Measurements from ENCODE around the gene FGF21.
"Not testable (repeated sequence)": the region's sequence is repeated elsewhere in the genome, so short reads cannot be mapped to it uniquely, and the experiment has no call there.

FGF21 gene

GRCh38 chr19:48746738-48747575 is 8.4 kb upstream of the FGF21 start, which contains the start of gene IZUMO1:
TSS of gene IZUMO1 (minus strand) at chr19:48746909. CDS start at chr19:48745859, 1,050 bp downstream.
- in situ Hi-C loops (cut with HindIII; ENCODE audit: low pct_ligation_motif_present, low pct_unique_long_range_greater_than_20kb, low sequenced_read_pairs), result no loop called here
- DNase-seq, result no peak

GRCh38 chr19:48749571-48750198 is 5.6 kb upstream of the FGF21 start:
- in situ Hi-C loops (cut with HindIII; ENCODE audit: low pct_ligation_motif_present, low pct_unique_long_range_greater_than_20kb, low sequenced_read_pairs), result no loop called here

GRCh38 chr19:48750351-48750750 is 5.0 kb upstream of the FGF21 start:
- in situ Hi-C loops (cut with HindIII; ENCODE audit: low pct_ligation_motif_present, low pct_unique_long_range_greater_than_20kb, low sequenced_read_pairs), result no loop called here
- DNase-seq, result no peak

More at GRCh38 chr19:48749571-48750198, 5.6 kb upstream of the FGF21 start:
- DNase-seq, result no peak

GRCh38 chr19:48750771-48751504 is 4.4 kb upstream of the FGF21 start:
- in situ Hi-C loops (cut with HindIII; ENCODE audit: low pct_ligation_motif_present, low pct_unique_long_range_greater_than_20kb, low sequenced_read_pairs), result no loop called here
- DNase-seq, result no peak

GRCh38 chr19:48751845-48752495 is 3.4 kb upstream of the FGF21 start:
- DNase-seq, result no peak
- in situ Hi-C loops (cut with HindIII; ENCODE audit: low pct_ligation_motif_present, low pct_unique_long_range_greater_than_20kb, low sequenced_read_pairs), result no loop called here

- in situ Hi-C loops (cut with HindIII; ENCODE audit: low pct_ligation_motif_present, low pct_unique_long_range_greater_than_20kb, low sequenced_read_pairs), result no loop called here
Observed at GRCh38 chr19:48752496-48753365, 2.6 kb upstream of the FGF21 start, which contains the start of gene FUT1. TSS of gene FUT1 (minus strand) at chr19:48752641. CDS start at chr19:48751281, 1,360 bp downstream.

GRCh38 chr19:48755787-48756186 is 463 bp downstream of the FGF21 start:
- in situ Hi-C loops (cut with HindIII; ENCODE audit: low pct_ligation_motif_present, low pct_unique_long_range_greater_than_20kb, low sequenced_read_pairs), result no loop called here
- no peak for DNase-seq

More at GRCh38 chr19:48752496-48753365, 2.6 kb upstream of the FGF21 start, which contains the start of gene FUT1:
- DNase-seq, result peak; percentile 37

GRCh38 chr19:48756212-48756611 is 888 bp downstream of the FGF21 start:
- in situ Hi-C loops (cut with HindIII; ENCODE audit: low pct_ligation_motif_present, low pct_unique_long_range_greater_than_20kb, low sequenced_read_pairs), result no loop called here
- DNase-seq, result no peak

GRCh38 chr19:48756686-48757085 is 1.4 kb downstream of the FGF21 start:
- no peak for DNase-seq
- in situ Hi-C loops (cut with HindIII; ENCODE audit: low pct_ligation_motif_present, low pct_unique_long_range_greater_than_20kb, low sequenced_read_pairs), result no loop called here

- in situ Hi-C loops (cut with HindIII; ENCODE audit: low pct_ligation_motif_present, low pct_unique_long_range_greater_than_20kb, low sequenced_read_pairs), result no loop called here
- no peak for DNase-seq
Observed at GRCh38 chr19:48757089-48757675, 1.9 kb downstream of the FGF21 start.

GRCh38 chr19:48757741-48758144 is 2.4 kb downstream of the FGF21 start:
- DNase-seq, result no peak
- in situ Hi-C loops (cut with HindIII; ENCODE audit: low pct_ligation_motif_present, low pct_unique_long_range_greater_than_20kb, low sequenced_read_pairs), result no loop called here

GRCh38 chr19:48760504-48761205 is 5.3 kb downstream of the FGF21 start:
- in situ Hi-C loops (cut with HindIII; ENCODE audit: low pct_ligation_motif_present, low pct_unique_long_range_greater_than_20kb, low sequenced_read_pairs), result no loop called here
- no peak for DNase-seq

- in situ Hi-C loops (cut with HindIII; ENCODE audit: low pct_ligation_motif_present, low pct_unique_long_range_greater_than_20kb, low sequenced_read_pairs); DNase-seq: not testable (repeated sequence)
Observed at GRCh38 chr19:48765816-48766215, 10.5 kb downstream of the FGF21 start.

GRCh38 chr19:48768171-48768753 is 12.9 kb downstream of the FGF21 start:
- in situ Hi-C loops (cut with HindIII; ENCODE audit: low pct_ligation_motif_present, low pct_unique_long_range_greater_than_20kb, low sequenced_read_pairs); DNase-seq: not testable (repeated sequence)

- in situ Hi-C loops (cut with HindIII; ENCODE audit: low pct_ligation_motif_present, low pct_unique_long_range_greater_than_20kb, low sequenced_read_pairs), result no loop called here
- no peak for DNase-seq
Observed at GRCh38 chr19:48768994-48769713, 13.8 kb downstream of the FGF21 start.

- no peak for DNase-seq
- in situ Hi-C loops (cut with HindIII; ENCODE audit: low pct_ligation_motif_present, low pct_unique_long_range_greater_than_20kb, low sequenced_read_pairs), result no loop called here
Observed at GRCh38 chr19:48770266-48770665, 14.9 kb downstream of the FGF21 start.

Measured in ACHN (cell line).